BLaER1 (cell line): Measurements from ENCODE around the gene TNS3.

Experiments
- H3K27ac ChIP-seq: shearing (Covaris generic); formaldehyde crosslinking; 2 replicates; pipeline ENCODE4 v1.8.1; 2022
- H3K27me3 ChIP-seq: shearing (Covaris generic); formaldehyde crosslinking; 2 replicates; pipeline ENCODE4 v1.8.1; 2022
- H3K36me3 ChIP-seq: shearing (Covaris generic); formaldehyde crosslinking; 2 replicates; pipeline ENCODE4 v1.8.1; 2022
- H3K4me1 ChIP-seq: shearing (Covaris generic); formaldehyde crosslinking; 2 replicates; pipeline ENCODE4 v1.8.1; 2022
- H3K4me2 ChIP-seq: shearing (Covaris generic); formaldehyde crosslinking; 2 replicates; pipeline ENCODE4 v1.8.1; 2022
- H3K4me3 ChIP-seq: shearing (Covaris generic); formaldehyde crosslinking; 2 replicates; pipeline ENCODE4 v1.8.1; 2022
- H3K9ac ChIP-seq: shearing (Covaris generic); formaldehyde crosslinking; 2 replicates; pipeline ENCODE4 v1.8.1; 2022
- H3K9me3 ChIP-seq: shearing (Covaris generic); formaldehyde crosslinking; 2 replicates; pipeline ENCODE4 v1.8.1; 2022
- H4K20me1 ChIP-seq: shearing (Covaris generic); formaldehyde crosslinking; 2 replicates; pipeline ENCODE4 v1.8.1; 2022
- Cebpa-rat ChIP-seq: shearing (Covaris generic); IDR thresholded peaks from 2 replicates; pipeline ENCODE4 v1.8.1; 2022

TNS3 gene

GRCh38 chr7:47370461-47371042 is 211.4 kb downstream of the TNS3 start:
- H3K27ac ChIP-seq = no peak overlapping the region
- no peak overlapping the region for H3K4me2 ChIP-seq
- peaks cover 31% of the 10 kb centered on the region for H3K36me3 ChIP-seq
- peaks cover 21% of the 10 kb centered on the region; the same call in 1 of the 2 replicates for H4K20me1 ChIP-seq
- no peak overlapping the region for H3K9ac ChIP-seq
- TF ChIP-seq Cebpa-rat = no peak
- H3K4me1 ChIP-seq = no peaks in the 10 kb centered on the region
- H3K27me3 ChIP-seq = no peaks in the 10 kb centered on the region
- H3K9me3 ChIP-seq = no peaks in the 10 kb centered on the region
- H3K4me3 ChIP-seq = no peak overlapping the region

GRCh38 chr7:47369736-47370135 is 212.2 kb downstream of the TNS3 start:
- Histone ChIP-seq H3K9ac (no peak overlapping the region), H3K4me3 (no peak overlapping the region), H3K4me2 (no peak overlapping the region), H4K20me1 (peaks cover 13% of the 10 kb centered on the region; the same call in 1 of the 2 replicates), H3K36me3 (peaks cover 31% of the 10 kb centered on the region), H3K4me1 (no peaks in the 10 kb centered on the region), H3K9me3 (no peaks in the 10 kb centered on the region), H3K27ac (no peak overlapping the region), H3K27me3 (no peaks in the 10 kb centered on the region)
- no peak for TF ChIP-seq Cebpa-rat

- no peaks in the 10 kb centered on the region for H3K27me3 ChIP-seq
- H3K4me3 ChIP-seq = no peak overlapping the region
- peaks cover 40% of the 10 kb centered on the region for H3K36me3 ChIP-seq
- no peaks in the 10 kb centered on the region for H3K4me1 ChIP-seq
- H3K9me3 ChIP-seq = 0 out of 2 replicates have a peak, but pooled peaks cover 6% of the 10 kb centered on the region
- no peak overlapping the region for H3K4me2 ChIP-seq
- H4K20me1 ChIP-seq = peaks cover 7% of the 10 kb centered on the region; the same call in 1 of the 2 replicates
- TF ChIP-seq Cebpa-rat = no peak
- H3K27ac ChIP-seq = no peak overlapping the region
- no peak overlapping the region for H3K9ac ChIP-seq
Measured at GRCh38 chr7:47368190-47368812, 213.6 kb downstream of the TNS3 start.

GRCh38 chr7:47367369-47367768 is 214.5 kb downstream of the TNS3 start:
- TF ChIP-seq Cebpa-rat = no peak
- Histone ChIP-seq H3K9me3 (0 out of 2 replicates have a peak, but pooled peaks cover 8% of the 10 kb centered on the region), H4K20me1 (0 out of 2 replicates have a peak, but pooled peaks cover 7% of the 10 kb centered on the region), H3K9ac (no peak overlapping the region), H3K4me2 (no peak overlapping the region), H3K27ac (no peak overlapping the region), H3K27me3 (no peaks in the 10 kb centered on the region), H3K4me3 (no peak overlapping the region), H3K4me1 (no peaks in the 10 kb centered on the region), H3K36me3 (peaks cover 41% of the 10 kb centered on the region)

GRCh38 chr7:47366960-47367359 is 215.0 kb downstream of the TNS3 start:
- Histone ChIP-seq H3K27me3 (no peaks in the 10 kb centered on the region), H3K9me3 (0 out of 2 replicates have a peak, but pooled peaks cover 8% of the 10 kb centered on the region), H3K4me3 (no peak overlapping the region), H3K9ac (no peak overlapping the region), H3K27ac (no peak overlapping the region), H3K4me2 (no peak overlapping the region), H4K20me1 (0 out of 2 replicates have a peak, but pooled peaks cover 7% of the 10 kb centered on the region), H3K36me3 (peaks cover 45% of the 10 kb centered on the region), H3K4me1 (no peaks in the 10 kb centered on the region)
- no peak for TF ChIP-seq Cebpa-rat

- Histone ChIP-seq H3K27me3 (no peaks in the 10 kb centered on the region), H3K9ac (no peak overlapping the region), H3K4me2 (no peak overlapping the region), H3K4me1 (no peaks in the 10 kb centered on the region), H4K20me1 (0 out of 2 replicates have a peak, but pooled peaks cover 7% of the 10 kb centered on the region), H3K27ac (no peak overlapping the region), H3K36me3 (peaks cover 45% of the 10 kb centered on the region), H3K9me3 (0 out of 2 replicates have a peak, but pooled peaks cover 8% of the 10 kb centered on the region), H3K4me3 (no peak overlapping the region)
- no peak for TF ChIP-seq Cebpa-rat
Measured at GRCh38 chr7:47366211-47366610, 215.7 kb downstream of the TNS3 start.

GRCh38 chr7:47362984-47363383 is 218.9 kb downstream of the TNS3 start:
- H3K4me2 ChIP-seq = no peak overlapping the region
- peaks cover 29% of the 10 kb centered on the region for H3K36me3 ChIP-seq
- H3K9ac ChIP-seq = no peak overlapping the region

GRCh38 chr7:47361746-47362215 is 220.1 kb downstream of the TNS3 start:
- H3K27ac ChIP-seq = no peak overlapping the region
- no peaks in the 10 kb centered on the region for H3K27me3 ChIP-seq
- H3K4me2 ChIP-seq = no peak overlapping the region
- peaks cover 20% of the 10 kb centered on the region; the same call in 1 of the 2 replicates for H3K36me3 ChIP-seq
- no peaks in the 10 kb centered on the region for H3K4me1 ChIP-seq
- H4K20me1 ChIP-seq = no peaks in the 10 kb centered on the region
- no peak overlapping the region for H3K9ac ChIP-seq
- H3K4me3 ChIP-seq = no peak overlapping the region
- no peak for TF ChIP-seq Cebpa-rat
- 0 out of 2 replicates have a peak, but pooled peaks cover 8% of the 10 kb centered on the region for H3K9me3 ChIP-seq

More at GRCh38 chr7:47362984-47363383, 218.9 kb downstream of the TNS3 start:
- no peak for TF ChIP-seq Cebpa-rat
- H3K9me3 ChIP-seq = 0 out of 2 replicates have a peak, but pooled peaks cover 8% of the 10 kb centered on the region
- H3K27me3 ChIP-seq = no peaks in the 10 kb centered on the region
- no peaks in the 10 kb centered on the region for H3K4me1 ChIP-seq
- no peak overlapping the region for H3K27ac ChIP-seq
- no peak overlapping the region for H3K4me3 ChIP-seq
- H4K20me1 ChIP-seq = no peaks in the 10 kb centered on the region

GRCh38 chr7:47361236-47361635 is 220.7 kb downstream of the TNS3 start:
- Histone ChIP-seq H4K20me1 (no peaks in the 10 kb centered on the region), H3K9ac (no peak overlapping the region), H3K4me3 (no peak overlapping the region), H3K27me3 (no peaks in the 10 kb centered on the region), H3K9me3 (0 out of 2 replicates have a peak, but pooled peaks cover 8% of the 10 kb centered on the region), H3K27ac (no peak overlapping the region), H3K4me1 (no peaks in the 10 kb centered on the region), H3K4me2 (no peak overlapping the region), H3K36me3 (peaks cover 14% of the 10 kb centered on the region; the same call in 1 of the 2 replicates)
- no peak for TF ChIP-seq Cebpa-rat
